ENCODE measurements around the gene LAMC2.

DNA sequence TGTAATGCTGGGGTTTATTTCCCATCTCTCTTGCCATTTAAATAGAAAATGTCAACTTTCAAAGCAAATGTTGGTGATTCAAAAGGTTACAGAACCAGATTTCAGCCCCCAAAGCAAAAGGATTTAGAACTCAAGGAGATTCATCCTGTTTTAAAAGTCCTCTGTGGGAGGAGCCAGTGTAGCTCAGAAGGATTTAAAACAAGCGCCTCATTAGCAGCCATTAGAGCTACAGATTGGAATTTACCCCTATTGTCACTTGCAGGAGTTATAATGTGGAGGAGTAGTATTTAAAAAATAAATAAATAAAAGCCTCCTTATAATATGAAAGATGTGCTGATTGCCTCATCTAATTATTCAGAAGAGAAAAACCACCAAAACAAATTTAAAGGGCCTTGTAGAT is 107.8 kb downstream of the LAMC2 start:
- TF ChIP-seq, protein P1, sequence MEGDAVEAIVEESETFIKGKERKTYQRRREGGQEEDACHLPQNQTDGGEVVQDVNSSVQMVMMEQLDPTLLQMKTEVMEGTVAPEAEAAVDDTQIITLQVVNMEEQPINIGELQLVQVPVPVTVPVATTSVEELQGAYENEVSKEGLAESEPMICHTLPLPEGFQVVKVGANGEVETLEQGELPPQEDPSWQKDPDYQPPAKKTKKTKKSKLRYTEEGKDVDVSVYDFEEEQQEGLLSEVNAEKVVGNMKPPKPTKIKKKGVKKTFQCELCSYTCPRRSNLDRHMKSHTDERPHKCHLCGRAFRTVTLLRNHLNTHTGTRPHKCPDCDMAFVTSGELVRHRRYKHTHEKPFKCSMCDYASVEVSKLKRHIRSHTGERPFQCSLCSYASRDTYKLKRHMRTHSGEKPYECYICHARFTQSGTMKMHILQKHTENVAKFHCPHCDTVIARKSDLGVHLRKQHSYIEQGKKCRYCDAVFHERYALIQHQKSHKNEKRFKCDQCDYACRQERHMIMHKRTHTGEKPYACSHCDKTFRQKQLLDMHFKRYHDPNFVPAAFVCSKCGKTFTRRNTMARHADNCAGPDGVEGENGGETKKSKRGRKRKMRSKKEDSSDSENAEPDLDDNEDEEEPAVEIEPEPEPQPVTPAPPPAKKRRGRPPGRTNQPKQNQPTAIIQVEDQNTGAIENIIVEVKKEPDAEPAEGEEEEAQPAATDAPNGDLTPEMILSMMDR (IDR thresholded peaks at IDR 0.05) = no peak
- TF ChIP-seq ZFX (IDR thresholded peaks at IDR 0.05; ENCODE audit: borderline replicate concordance) = no peak
